ENCODE data around the gene STMN1. TPM values are rescaled to one million over a fixed set of nuclear protein-coding genes. Genes with fewer than 3 reads are reported as not detected.

The STMN1 gene
- total RNA-seq, 1 donor from 2014 or later = 591 TPM

GRCh38 chr1:25878690-25879089 is 27.5 kb downstream of the STMN1 start:
- H3K9me3 Mint-ChIP-seq = no peaks in the 10 kb centered on the region
- H3K36me3 Mint-ChIP-seq = no peaks in the 10 kb centered on the region

GRCh38 chr1:25877155-25877554 is 29.1 kb downstream of the STMN1 start:
- Mint-ChIP-seq H3K9me3 (no peaks in the 10 kb centered on the region), H3K36me3 (no peaks in the 10 kb centered on the region), H3K27me3 (no peaks in the 10 kb centered on the region), H3K4me1 (ENCODE audit: unreplicated experiment) (peaks cover 33% of the 10 kb centered on the region), H3K4me3 (no peak overlapping the region), H3K27ac (no peak overlapping the region)
- DNase-seq (ENCODE audit: extremely low spot score, unreplicated experiment) = no peak
- TF ChIP-seq CTCF (conservative IDR thresholded peaks at IDR 0.05) = no peak

More at GRCh38 chr1:25878690-25879089, 27.5 kb downstream of the STMN1 start:
- no peak for TF ChIP-seq CTCF (conservative IDR thresholded peaks at IDR 0.05)
- H3K27ac Mint-ChIP-seq = peak overlapping the region; percentile 78
- H3K27me3 Mint-ChIP-seq = no peaks in the 10 kb centered on the region
- H3K4me3 Mint-ChIP-seq = peak overlapping the region; percentile 34
- peaks cover 24% of the 10 kb centered on the region for H3K4me1 Mint-ChIP-seq (ENCODE audit: unreplicated experiment)
- no peak for DNase-seq (ENCODE audit: extremely low spot score, unreplicated experiment)

GRCh38 chr1:25876693-25877077 is 29.5 kb downstream of the STMN1 start:
- Mint-ChIP-seq H3K27ac (peak overlapping the region; percentile 79), H3K4me3 (peak overlapping the region; percentile 88), H3K4me1 (ENCODE audit: unreplicated experiment) (peaks cover 33% of the 10 kb centered on the region), H3K9me3 (no peaks in the 10 kb centered on the region), H3K27me3 (no peaks in the 10 kb centered on the region), H3K36me3 (no peaks in the 10 kb centered on the region)
- TF ChIP-seq CTCF (conservative IDR thresholded peaks at IDR 0.05) = no peak
- DNase-seq (ENCODE audit: extremely low spot score, unreplicated experiment) = no peak

GRCh38 chr1:25875856-25876692 is 30.1 kb downstream of the STMN1 start:
- peaks cover 34% of the 10 kb centered on the region for H3K4me1 Mint-ChIP-seq (ENCODE audit: unreplicated experiment)
- H3K36me3 Mint-ChIP-seq = no peaks in the 10 kb centered on the region
- H3K4me3 Mint-ChIP-seq = peak overlapping the region; percentile 88
- TF ChIP-seq CTCF (conservative IDR thresholded peaks at IDR 0.05) = no peak
- no peaks in the 10 kb centered on the region for H3K9me3 Mint-ChIP-seq
- H3K27ac Mint-ChIP-seq = peak overlapping the region; percentile 79
- DNase-seq (ENCODE audit: extremely low spot score, unreplicated experiment) = no peak
- H3K27me3 Mint-ChIP-seq = no peaks in the 10 kb centered on the region

GRCh38 chr1:25875154-25875855 is 30.9 kb downstream of the STMN1 start, which contains the start of gene PAQR7:
Gene PAQR7, minus strand, starts transcription at chr1:25875708. Its CDS starts 11,869 bp downstream, at chr1:25863839.
- peak; percentile 80 for DNase-seq (ENCODE audit: extremely low spot score, unreplicated experiment)
- Mint-ChIP-seq H3K36me3 (no peaks in the 10 kb centered on the region), H3K4me3 (peak within 1 kb of the TSS; percentile 94), H3K27ac (peak within 1 kb of the TSS; percentile 87), H3K4me1 (ENCODE audit: unreplicated experiment) (peaks cover 39% of the 10 kb centered on the region), H3K9me3 (no peaks in the 10 kb centered on the region), H3K27me3 (no peaks in the 10 kb centered on the region)
- TF ChIP-seq CTCF (conservative IDR thresholded peaks at IDR 0.05) = no peak

Data from type B pancreatic cell (in vitro differentiated cells).